Measurements from ENCODE around the gene ITGB4.

The ITGB4 gene

DNA sequence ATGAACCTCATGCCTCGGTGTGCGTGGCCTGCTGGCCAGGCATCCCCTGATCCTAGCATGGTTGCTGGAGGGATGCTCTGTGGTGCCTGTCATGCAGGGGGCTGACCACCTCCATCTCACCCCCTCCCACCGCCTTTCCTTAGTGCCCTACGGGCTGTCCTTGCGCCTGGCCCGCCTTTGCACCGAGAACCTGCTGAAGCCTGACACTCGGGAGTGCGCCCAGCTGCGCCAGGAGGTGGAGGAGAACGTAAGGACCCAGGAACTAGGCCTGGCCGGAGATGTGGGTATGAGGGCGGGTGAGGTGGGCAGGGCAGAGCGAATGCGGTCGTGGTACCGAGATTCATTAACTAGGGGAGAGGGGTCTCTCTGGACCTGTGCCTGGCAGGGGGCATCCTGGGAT, 19.0 kb downstream of the ITGB4 start:
- H3K27ac ChIP-seq = no peak overlapping the region
- TF ChIP-seq, protein P1, sequence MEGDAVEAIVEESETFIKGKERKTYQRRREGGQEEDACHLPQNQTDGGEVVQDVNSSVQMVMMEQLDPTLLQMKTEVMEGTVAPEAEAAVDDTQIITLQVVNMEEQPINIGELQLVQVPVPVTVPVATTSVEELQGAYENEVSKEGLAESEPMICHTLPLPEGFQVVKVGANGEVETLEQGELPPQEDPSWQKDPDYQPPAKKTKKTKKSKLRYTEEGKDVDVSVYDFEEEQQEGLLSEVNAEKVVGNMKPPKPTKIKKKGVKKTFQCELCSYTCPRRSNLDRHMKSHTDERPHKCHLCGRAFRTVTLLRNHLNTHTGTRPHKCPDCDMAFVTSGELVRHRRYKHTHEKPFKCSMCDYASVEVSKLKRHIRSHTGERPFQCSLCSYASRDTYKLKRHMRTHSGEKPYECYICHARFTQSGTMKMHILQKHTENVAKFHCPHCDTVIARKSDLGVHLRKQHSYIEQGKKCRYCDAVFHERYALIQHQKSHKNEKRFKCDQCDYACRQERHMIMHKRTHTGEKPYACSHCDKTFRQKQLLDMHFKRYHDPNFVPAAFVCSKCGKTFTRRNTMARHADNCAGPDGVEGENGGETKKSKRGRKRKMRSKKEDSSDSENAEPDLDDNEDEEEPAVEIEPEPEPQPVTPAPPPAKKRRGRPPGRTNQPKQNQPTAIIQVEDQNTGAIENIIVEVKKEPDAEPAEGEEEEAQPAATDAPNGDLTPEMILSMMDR (conservative IDR thresholded peaks at IDR 0.05) = no peak

DNA sequence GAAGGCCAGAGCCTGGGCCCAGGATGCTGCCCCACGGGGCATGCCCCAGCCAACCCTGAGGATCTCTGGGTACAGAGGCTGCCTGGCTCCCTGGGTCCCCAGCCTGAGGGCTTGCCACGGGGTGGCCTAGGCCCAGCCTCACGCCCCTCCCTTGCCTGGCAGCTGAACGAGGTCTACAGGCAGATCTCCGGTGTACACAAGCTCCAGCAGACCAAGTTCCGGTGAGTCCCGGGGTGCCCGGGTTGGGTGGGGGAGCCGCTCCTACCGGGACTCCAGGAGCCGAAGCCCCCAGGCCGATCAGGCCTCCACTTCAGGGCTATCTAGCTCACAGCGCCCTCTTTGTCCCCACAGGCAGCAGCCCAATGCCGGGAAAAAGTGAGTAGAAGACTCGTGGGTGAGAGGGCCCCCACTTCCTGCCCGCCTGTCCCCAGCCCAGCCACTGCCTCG, 19.4 kb downstream of the ITGB4 start:
- no peak overlapping the region for H3K27ac ChIP-seq
- TF ChIP-seq, protein P1 (conservative IDR thresholded peaks at IDR 0.05) = no peak

DNA sequence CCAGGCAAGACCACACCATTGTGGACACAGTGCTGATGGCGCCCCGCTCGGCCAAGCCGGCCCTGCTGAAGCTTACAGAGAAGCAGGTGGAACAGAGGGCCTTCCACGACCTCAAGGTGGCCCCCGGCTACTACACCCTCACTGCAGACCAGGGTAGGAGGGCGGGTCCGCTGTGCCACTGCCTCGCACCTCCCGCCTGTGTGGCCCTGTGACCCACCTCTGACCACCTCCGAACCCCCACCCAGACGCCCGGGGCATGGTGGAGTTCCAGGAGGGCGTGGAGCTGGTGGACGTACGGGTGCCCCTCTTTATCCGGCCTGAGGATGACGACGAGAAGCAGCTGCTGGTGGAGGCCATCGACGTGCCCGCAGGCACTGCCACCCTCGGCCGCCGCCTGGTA, 21.1 kb downstream of the ITGB4 start:
- H3K27ac ChIP-seq = no peak overlapping the region
- TF ChIP-seq, protein P1 (conservative IDR thresholded peaks at IDR 0.05) = no peak

GRCh38 chr17:75743625-75744206, 22.5 kb downstream of the ITGB4 start:
- TF ChIP-seq, protein P1 (conservative IDR thresholded peaks at IDR 0.05) = no peak
- H3K27ac ChIP-seq = no peak overlapping the region

DNA sequence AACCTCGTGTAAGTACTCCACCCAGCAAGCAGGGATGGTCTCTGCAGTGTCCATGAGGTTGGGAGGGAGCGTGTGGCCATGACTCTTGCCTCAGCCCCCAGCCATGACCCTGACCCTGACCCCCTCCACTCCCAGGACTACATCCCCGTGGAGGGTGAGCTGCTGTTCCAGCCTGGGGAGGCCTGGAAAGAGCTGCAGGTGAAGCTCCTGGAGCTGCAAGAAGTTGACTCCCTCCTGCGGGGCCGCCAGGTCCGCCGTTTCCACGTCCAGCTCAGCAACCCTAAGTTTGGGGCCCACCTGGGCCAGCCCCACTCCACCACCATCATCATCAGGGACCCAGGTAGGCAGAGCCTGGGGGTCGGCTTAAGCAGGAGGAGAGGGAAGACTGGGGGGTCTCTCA, 27.4 kb downstream of the ITGB4 start:
- TF ChIP-seq, protein P1 (conservative IDR thresholded peaks at IDR 0.05) = no peak
- H3K27ac ChIP-seq = no peak overlapping the region

DNA sequence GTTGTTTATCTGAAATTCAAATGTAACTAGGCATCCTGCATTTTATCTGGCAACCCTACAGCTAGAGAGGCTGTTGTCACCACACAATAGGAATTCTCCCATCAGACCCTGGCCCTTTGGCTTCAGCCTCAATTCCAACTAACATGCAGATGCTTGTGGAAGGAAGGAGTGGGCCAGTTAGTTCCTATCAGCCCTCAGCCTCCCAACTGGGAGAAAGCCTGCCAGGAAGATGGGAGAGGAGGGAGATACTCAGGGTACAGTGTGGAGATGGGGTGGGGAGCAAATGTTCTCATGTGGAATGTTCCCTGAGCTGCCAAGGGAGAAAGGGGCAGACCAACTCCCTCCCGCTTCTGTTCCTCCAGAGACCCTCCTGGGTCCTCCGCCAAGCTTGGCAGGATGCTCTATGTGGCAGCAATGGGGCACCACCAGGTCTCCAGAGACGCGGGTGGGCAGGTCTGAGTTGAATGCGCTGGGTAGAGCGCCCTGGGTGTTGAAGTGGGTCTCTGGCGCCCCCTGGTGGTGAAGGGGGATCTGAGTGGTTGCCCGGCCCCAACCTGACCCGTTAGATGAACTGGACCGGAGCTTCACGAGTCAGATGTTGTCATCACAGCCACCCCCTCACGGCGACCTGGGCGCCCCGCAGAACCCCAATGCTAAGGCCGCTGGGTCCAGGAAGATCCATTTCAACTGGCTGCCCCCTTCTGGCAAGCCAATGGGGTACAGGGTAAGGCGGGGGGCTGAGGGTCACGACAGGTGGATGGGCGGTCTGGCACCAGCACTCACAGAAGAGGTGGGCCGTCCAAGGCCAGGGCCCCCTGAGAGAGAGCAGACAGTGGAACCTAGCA, 28.5 kb downstream of the ITGB4 start:
- TF ChIP-seq, protein P1 (conservative IDR thresholded peaks at IDR 0.05) = peak; percentile 93
- no peak overlapping the region for H3K27ac ChIP-seq

- TF ChIP-seq, protein P1 (conservative IDR thresholded peaks at IDR 0.05) = no peak
- no peak overlapping the region for H3K27ac ChIP-seq
Observed at GRCh38 chr17:75750661-75751423, 29.6 kb downstream of the ITGB4 start.

Measured in VCaP (cell line).